OCI-LY3 (cell line): ENCODE results near the gene MKX.

Experiments
- H2AFZ ChIP-seq: fragments of 200-600, 300-600 bp; shearing (Covaris generic); 2 replicates; pipeline ENCODE4 v1.6.0; 2014; ENCODE audit warnings: antibody characterized with exemption, low read depth, low read length
- H3K27ac ChIP-seq: fragments of 200-600, 300-600 bp; sonication (generic); 2 replicates; pipeline ENCODE4 v1.5.1; 2014; ENCODE audit warnings: mild to moderate bottlenecking, low read length, moderate library complexity, mixed read lengths
- H3K27me3 ChIP-seq: fragments of 200-600, 300-600 bp; sonication (generic); 2 replicates; pipeline ENCODE4 v1.6.1; 2014; ENCODE audit warnings: low read depth, low read length, mixed read lengths
- H3K36me3 ChIP-seq: fragments of 200-600, 300-600 bp; sonication (generic); replicated peaks from 2 replicates; pipeline ENCODE3; 2014; ENCODE audit warnings: low read depth, low read length, mixed read lengths
- H3K4me1 ChIP-seq: fragments of 300-600, 200-600 bp; sonication (generic); 2 replicates; pipeline ENCODE4 v1.6.1; 2014; ENCODE audit warnings: low read length, mixed read lengths
- H3K4me2 ChIP-seq: fragments of 200-600, 300-600 bp; sonication (generic); 2 replicates; pipeline ENCODE4 v1.6.1; 2014; ENCODE audit warnings: low read length, mixed read lengths
- H3K4me3 ChIP-seq: fragments of 300-600, 200-600 bp; sonication (generic); 2 replicates; pipeline ENCODE4 v1.5.1; 2014; ENCODE audit warnings: antibody characterized with exemption, mild to moderate bottlenecking, low read length, moderate library complexity
- H3K79me2 ChIP-seq: fragments of 300-600, 200-600 bp; shearing (Covaris generic); 2 replicates; pipeline ENCODE4 v1.6.1; 2014; ENCODE audit warnings: mild to moderate bottlenecking, low read length, mixed read lengths
- H3K9ac ChIP-seq: fragments of 300-600, 200-600 bp; shearing (Covaris generic); 2 replicates; pipeline ENCODE4 v1.6.0; 2014; ENCODE audit warnings: mild to moderate bottlenecking, low read length, moderate library complexity
- H3K9me3 ChIP-seq: fragments of 200-600, 300-600 bp; shearing (Covaris generic); 2 replicates; pipeline ENCODE4 v1.6.1; 2014; ENCODE audit warnings: low read length, mixed read lengths; ENCODE audit not compliant: insufficient read depth
- H4K20me1 ChIP-seq: fragments of 200-600, 300-600 bp; sonication (generic); 2 replicates; pipeline ENCODE4 v1.6.1; 2016; ENCODE audit warnings: low read length, mixed read lengths; ENCODE audit not compliant: insufficient read depth
- CTCF ChIP-seq: fragments of 200-600, 300-600 bp; sonication (generic); IDR thresholded peaks from 2 replicates; pipeline ENCODE4 v1.5.1; 2014; ENCODE audit warnings: antibody characterized with exemption, low read length, low read depth
- EZH2phosphoT487 ChIP-seq: fragments of 200-600 bp; shearing (Covaris generic); IDR thresholded peaks from 2 replicates; pipeline ENCODE4 v1.6.1; 2018; ENCODE audit warnings: antibody characterized with exemption, mixed run types, low read depth

MKX gene

GRCh38 chr10:27713941-27714340, 31.7 kb downstream of the MKX start:
- H4K20me1 ChIP-seq, result no peaks in the 10 kb centered on the region
- no peak overlapping the region for H3K4me2 ChIP-seq
- H3K4me3 ChIP-seq, result no peak overlapping the region
- no peak overlapping the region for H2AFZ ChIP-seq
- TF ChIP-seq CTCF, result no peak
- TF ChIP-seq EZH2phosphoT487, result no peak
- H3K4me1 ChIP-seq, result no peaks in the 10 kb centered on the region
- H3K27me3 ChIP-seq, result no peaks in the 10 kb centered on the region
- no peaks in the 10 kb centered on the region for H3K36me3 ChIP-seq
- no peak overlapping the region for H3K27ac ChIP-seq
- no peaks in the 10 kb centered on the region for H3K79me2 ChIP-seq
- H3K9me3 ChIP-seq, result no peaks in the 10 kb centered on the region
- no peak overlapping the region for H3K9ac ChIP-seq

GRCh38 chr10:27710014-27710413, 35.6 kb downstream of the MKX start:
- no peaks in the 10 kb centered on the region for H3K36me3 ChIP-seq
- H3K9ac ChIP-seq, result no peak overlapping the region
- H3K9me3 ChIP-seq, result no peaks in the 10 kb centered on the region
- TF ChIP-seq CTCF, result no peak
- TF ChIP-seq EZH2phosphoT487, result no peak
- no peaks in the 10 kb centered on the region for H3K27me3 ChIP-seq
- H3K79me2 ChIP-seq, result no peaks in the 10 kb centered on the region
- no peak overlapping the region for H3K4me3 ChIP-seq
- H4K20me1 ChIP-seq, result no peaks in the 10 kb centered on the region
- H3K4me2 ChIP-seq, result no peak overlapping the region
- no peak overlapping the region for H3K27ac ChIP-seq
- no peak overlapping the region for H2AFZ ChIP-seq
- no peaks in the 10 kb centered on the region for H3K4me1 ChIP-seq

- no peak overlapping the region for H3K27ac ChIP-seq
- H3K36me3 ChIP-seq, result no peaks in the 10 kb centered on the region
- no peak overlapping the region for H3K4me3 ChIP-seq
- H3K9me3 ChIP-seq, result no peaks in the 10 kb centered on the region
- no peaks in the 10 kb centered on the region for H3K79me2 ChIP-seq
- no peaks in the 10 kb centered on the region for H3K4me1 ChIP-seq
- H3K4me2 ChIP-seq, result no peak overlapping the region
- H3K9ac ChIP-seq, result no peak overlapping the region
- H2AFZ ChIP-seq, result no peak overlapping the region
- TF ChIP-seq CTCF, result no peak
- no peak for TF ChIP-seq EZH2phosphoT487
- no peaks in the 10 kb centered on the region for H4K20me1 ChIP-seq
- no peaks in the 10 kb centered on the region for H3K27me3 ChIP-seq
Measured at GRCh38 chr10:27709304-27709703, 36.3 kb downstream of the MKX start.

GRCh38 chr10:27701938-27702537, 43.6 kb downstream of the MKX start:
- Histone ChIP-seq H3K36me3 (no peaks in the 10 kb centered on the region), H3K9ac (no peak overlapping the region), H3K4me1 (no peaks in the 10 kb centered on the region), H3K79me2 (no peaks in the 10 kb centered on the region), H4K20me1 (no peaks in the 10 kb centered on the region), H3K27ac (no peak overlapping the region), H3K9me3 (no peaks in the 10 kb centered on the region), H3K4me3 (no peak overlapping the region), H2AFZ (no peak overlapping the region), H3K27me3 (no peaks in the 10 kb centered on the region), H3K4me2 (no peak overlapping the region)
- TF ChIP-seq CTCF, result no peak
- TF ChIP-seq EZH2phosphoT487, result no peak
